A204.1 (cell line): ENCODE measurements around the gene PTN.
"Not testable (repeated sequence)": the region's sequence is repeated elsewhere in the genome, so short reads cannot be mapped to it uniquely, and the experiment has no call there.

Source experiments
- FAIRE-seq: peaks from 2 replicates; lab custom pipeline; 2012; peaks lifted over from hg19 to GRCh38; lab: Jason Lieb, UNC

PTN gene

GRCh38 chr7:137324796-137325696, 18.5 kb downstream of the PTN start:
- no peak for FAIRE-seq

DNA sequence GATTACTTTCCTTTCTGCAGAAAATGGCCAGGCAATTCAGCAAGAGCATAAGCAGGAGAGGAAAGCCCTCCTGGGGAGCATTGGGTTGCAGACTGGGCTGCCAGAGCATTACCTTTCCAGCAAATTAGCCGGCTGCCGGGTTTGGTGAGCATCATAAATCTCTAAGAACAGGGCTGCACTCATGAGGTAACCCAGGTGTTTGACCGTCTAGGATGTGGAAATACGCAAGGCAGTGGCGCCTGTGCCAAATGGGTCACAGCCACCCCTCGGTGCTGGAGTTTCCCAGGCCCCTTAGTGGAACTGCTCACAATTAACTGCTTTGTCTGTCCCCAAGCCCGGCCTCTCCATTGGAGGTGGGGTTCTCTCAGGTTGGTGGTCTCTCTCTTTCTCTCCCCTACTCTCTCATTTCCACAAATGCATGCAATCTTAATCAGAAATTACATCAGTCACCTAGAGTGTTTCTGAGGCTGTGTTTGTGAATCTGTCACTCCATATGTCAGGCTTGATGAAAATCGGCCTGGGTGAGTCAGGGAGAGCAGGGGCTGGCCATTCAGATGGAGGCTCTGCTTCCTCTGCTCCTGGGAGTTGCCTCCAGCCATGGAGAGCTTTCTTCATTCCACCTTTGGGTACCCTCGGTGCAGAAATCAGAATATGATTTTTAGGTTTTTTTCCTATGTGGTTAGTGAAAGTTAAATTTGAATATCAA, 26.7 kb downstream of the PTN start:
- no peak for FAIRE-seq

DNA sequence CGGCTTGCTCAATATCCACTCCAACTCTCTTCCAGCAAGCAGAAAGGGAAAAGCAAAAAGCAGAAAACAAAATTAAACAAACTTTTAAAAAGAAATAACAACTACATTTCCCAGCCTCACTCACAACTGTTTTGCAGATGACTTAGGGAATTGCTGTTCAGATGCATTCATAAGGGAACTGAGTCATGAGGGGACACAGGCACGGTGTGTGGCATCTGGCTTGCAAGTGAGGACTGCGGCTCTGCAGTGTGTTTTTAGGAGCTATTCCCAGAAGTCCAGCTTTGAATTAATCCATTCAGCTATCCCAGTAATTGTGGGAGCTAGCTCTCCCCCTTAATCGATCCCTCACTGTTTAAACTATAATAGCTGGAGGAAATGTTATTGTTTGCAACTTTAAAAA, 30.3 kb downstream of the PTN start:
- no peak for FAIRE-seq

DNA sequence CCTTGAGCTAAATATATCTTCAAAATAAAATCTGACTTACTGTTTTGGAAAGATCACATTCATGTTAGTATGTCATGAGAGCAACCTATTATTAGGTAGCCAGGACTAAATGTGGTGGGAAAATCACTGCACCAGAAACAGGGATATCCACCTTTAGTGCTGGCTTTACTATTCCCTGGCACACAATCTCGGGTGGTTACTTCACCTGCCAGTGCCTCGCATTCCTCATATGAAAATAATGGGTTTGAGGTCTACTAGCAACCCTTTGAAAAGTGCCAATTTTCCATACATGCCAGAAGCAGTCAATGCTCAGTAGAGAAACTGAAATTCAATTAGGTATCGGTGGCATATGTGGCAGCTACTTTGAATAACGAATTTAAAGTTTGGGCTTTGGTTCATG, 36.8 kb downstream of the PTN start:
- FAIRE-seq, result no peak

GRCh38 chr7:137305901-137306621, 37.5 kb downstream of the PTN start:
- FAIRE-seq, result no peak

DNA sequence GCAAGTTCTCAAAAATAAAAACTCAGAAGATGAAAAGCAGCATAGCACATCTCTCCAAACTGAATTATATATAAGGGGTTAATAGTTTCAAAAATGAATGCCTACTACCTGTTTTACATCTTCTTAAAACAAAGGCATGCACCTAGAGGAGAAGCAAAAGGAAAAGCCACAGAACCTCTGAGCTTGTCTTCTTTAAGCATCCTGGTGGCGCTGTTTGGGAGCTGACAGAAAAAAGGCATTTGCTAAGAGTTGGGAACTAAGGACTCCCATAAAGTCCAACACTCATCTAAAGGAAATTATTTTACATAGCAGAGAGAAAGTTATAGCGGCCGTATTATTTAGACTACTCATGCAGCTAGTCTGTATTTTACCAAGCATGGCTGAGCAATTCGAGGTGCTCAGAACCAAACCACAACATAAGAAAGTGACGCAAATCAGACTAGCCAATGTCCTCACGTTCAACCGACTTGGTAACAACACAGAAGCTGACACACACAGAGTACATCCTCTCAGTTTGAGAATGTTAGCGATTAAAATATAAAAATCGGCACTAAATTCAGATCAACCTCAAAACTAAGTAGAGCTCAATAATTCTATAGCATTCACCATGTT, 38.8 kb downstream of the PTN start:
- FAIRE-seq, result no peak

GRCh38 chr7:137304165-137304564, 39.4 kb downstream of the PTN start:
- no peak for FAIRE-seq

GRCh38 chr7:137302081-137302480, 41.5 kb downstream of the PTN start:
- no peak for FAIRE-seq

DNA sequence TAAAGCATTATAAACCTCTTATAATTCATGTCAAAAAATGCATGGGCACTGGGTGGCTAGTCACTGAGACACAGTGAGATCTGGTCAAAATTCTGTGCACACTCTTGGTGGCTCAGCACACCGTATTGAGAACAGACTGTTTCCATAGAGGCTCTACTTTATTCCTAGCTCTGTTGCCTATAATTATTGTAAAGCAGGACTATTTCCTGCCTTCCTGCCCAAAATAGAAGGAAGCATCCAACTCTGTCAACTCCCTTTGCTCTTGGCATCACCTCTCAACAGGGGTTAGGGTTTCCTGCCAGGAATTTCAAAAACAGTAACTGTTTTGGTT, 45.1 kb downstream of the PTN start:
- no peak for FAIRE-seq

GRCh38 chr7:137297551-137298463, 45.7 kb downstream of the PTN start:
- FAIRE-seq, result no peak

DNA sequence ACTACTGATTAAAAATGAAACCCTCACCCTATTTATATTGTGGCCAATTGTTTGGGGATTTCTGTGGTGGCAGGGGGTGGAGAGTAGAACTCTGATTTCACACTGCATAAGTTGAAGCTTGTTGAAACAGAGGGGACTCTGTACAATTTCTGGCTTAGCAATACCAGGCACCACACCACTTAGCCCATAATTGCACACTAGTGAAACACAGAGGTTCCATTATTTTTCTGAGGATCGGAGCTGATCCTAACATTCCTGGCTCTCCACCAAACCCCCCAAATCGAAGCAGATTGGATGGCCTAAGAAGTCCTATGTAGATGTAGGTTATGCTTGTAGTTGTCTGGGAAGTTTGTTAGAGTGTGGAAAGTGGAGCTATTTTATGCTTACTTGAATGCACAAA, 47.0 kb downstream of the PTN start:
- FAIRE-seq, result no peak

- FAIRE-seq, result peak; percentile 30
Observed at GRCh38 chr7:137295739-137296324, 47.7 kb downstream of the PTN start.

- FAIRE-seq, result no peak
Observed at GRCh38 chr7:137289101-137289500, 54.4 kb downstream of the PTN start.

- no peak for FAIRE-seq
Observed at GRCh38 chr7:137287651-137288258, 55.8 kb downstream of the PTN start.

- no peak for FAIRE-seq
Observed at GRCh38 chr7:137283153-137283552, 60.4 kb downstream of the PTN start.

DNA sequence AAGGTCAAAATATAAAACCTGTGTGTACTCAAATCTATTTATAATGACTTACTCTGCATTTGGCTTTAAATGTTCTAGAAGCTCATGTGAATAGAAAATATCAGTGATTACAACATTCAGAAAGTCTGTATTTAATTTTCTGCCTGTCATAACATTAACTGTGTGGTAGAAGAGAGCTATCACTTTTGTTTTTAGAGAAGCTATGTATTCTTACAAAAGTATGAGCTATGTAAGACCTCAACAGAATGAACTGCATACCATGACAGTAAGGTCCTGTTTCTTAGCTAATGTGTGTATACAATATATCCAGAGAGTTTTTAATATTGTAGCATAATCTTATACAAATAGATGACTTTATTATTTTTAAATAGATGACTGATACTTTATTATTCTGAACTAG, 61.5 kb downstream of the PTN start:
- no peak for FAIRE-seq

GRCh38 chr7:137276189-137276588, 67.3 kb downstream of the PTN start:
- no peak for FAIRE-seq

DNA sequence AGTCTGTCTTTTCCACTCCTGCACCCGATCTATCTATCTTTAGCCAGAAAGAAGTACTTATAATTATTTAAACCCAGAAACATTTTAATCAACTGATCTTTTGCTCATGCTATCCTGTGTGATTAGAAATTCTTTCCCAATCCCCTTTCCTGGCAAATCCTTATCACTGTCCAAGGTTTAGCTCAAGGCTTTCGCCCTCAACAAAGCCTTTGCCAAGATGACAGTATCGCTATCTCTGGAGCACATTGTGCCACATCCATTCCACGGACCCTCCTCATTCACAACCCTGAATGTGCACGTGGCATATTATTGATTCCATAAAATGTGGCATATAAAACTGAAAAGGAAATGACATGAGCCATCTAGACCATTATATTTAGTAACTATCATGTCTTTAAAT, 71.3 kb downstream of the PTN start:
- FAIRE-seq, result no peak

DNA sequence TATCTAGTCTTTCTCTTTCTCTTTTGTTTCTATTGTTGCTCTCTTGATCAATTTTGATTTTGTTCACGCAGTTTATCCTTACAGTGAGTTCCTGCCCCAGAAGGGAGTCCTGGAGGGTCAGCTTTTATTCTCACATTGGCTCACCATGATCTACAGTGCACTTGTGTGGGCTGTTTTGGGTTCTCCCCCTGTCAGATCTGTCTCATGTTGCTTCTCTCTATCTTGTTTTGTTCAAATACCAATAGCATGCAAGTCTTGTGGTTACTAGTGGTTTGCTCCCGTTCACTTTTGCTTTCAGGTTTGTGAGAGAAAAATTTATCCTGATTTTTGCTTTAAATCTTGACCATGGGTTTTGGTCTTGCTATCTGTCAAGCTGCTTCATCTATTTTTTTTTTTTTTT, 74.3 kb downstream of the PTN start:
- no peak for FAIRE-seq

- FAIRE-seq, result not testable (repeated sequence)
Observed at GRCh38 chr7:137268001-137268865, 75.3 kb downstream of the PTN start.
